GM12874 (cell line): ENCODE results near the gene RBM19.

Experiments used
- CTCF ChIP-seq: IDR thresholded peaks from 2 replicates; pipeline ENCODE4 v1.5.1; 2011; ENCODE audit warnings: low read depth, mild to moderate bottlenecking, control low read depth, low read length, moderate library complexity; ENCODE audit not compliant: insufficient read depth

RBM19 gene

GRCh38 chr12:113800201-113800600 lies 165.9 kb downstream of the RBM19 start:
- no peak for TF ChIP-seq CTCF

GRCh38 chr12:113798552-113798951 lies 167.6 kb downstream of the RBM19 start:
- no peak for TF ChIP-seq CTCF

- TF ChIP-seq CTCF, result no peak
These were observed 168.6 kb downstream of the RBM19 start for GRCh38 chr12:113797535-113797868.

- TF ChIP-seq CTCF, result no peak
These were observed 169.1 kb downstream of the RBM19 start for GRCh38 chr12:113796852-113797534.

- TF ChIP-seq CTCF, result no peak
These were observed 169.9 kb downstream of the RBM19 start for GRCh38 chr12:113796066-113796827.

GRCh38 chr12:113795445-113795844 lies 170.7 kb downstream of the RBM19 start:
- no peak for TF ChIP-seq CTCF

GRCh38 chr12:113794774-113795173 lies 171.4 kb downstream of the RBM19 start:
- no peak for TF ChIP-seq CTCF
